A549 (cell line): ENCODE data around the gene ENTPD6. TPM values are rescaled to one million over a fixed set of nuclear protein-coding genes. Genes with fewer than 3 reads are reported as not detected.
A peak's percentile ranks its signal among the peaks of the same experiment; 100 is the strongest.

Source experiments
- BHLHE40 ChIP-seq: IDR thresholded peaks from 2 replicates; pipeline ENCODE4 v1.6.1; 2012; ENCODE audit warnings: low read depth, low read length, inconsistent platforms
- CEBPB ChIP-seq, 2 experiments: fragments of >200 bp in 1 of 2; sonication (Bioruptor Twin) in 1 of 2; formaldehyde crosslinking in 1 of 2; IDR thresholded peaks; 2 replicates each; pipeline ENCODE4 v1.6.1; 2012 to 2016
- CHD2 ChIP-seq: fragments of 150-350 bp; IDR thresholded peaks from 2 replicates; pipeline ENCODE4 v1.6.1; 2014; ENCODE audit warnings: low read length; ENCODE audit not compliant: partially characterized antibody
- CHD4 ChIP-seq: fragments of 200-600 bp; sonication (generic); IDR thresholded peaks from 2 replicates; pipeline ENCODE4 v1.6.1; 2016; ENCODE audit warnings: antibody characterized with exemption, mild to moderate bottlenecking, borderline replicate concordance
- EHMT2 ChIP-seq: fragments of 200-600 bp; sonication (generic); IDR thresholded peaks from 2 replicates; pipeline ENCODE4 v1.6.1; 2016; ENCODE audit warnings: antibody characterized with exemption, low read depth, mild to moderate bottlenecking, moderate library complexity
- EP300 ChIP-seq, 2 experiments: fragments of >200 bp; sonication (Bioruptor Twin); formaldehyde crosslinking; IDR thresholded peaks; 2 replicates in 1 of 2; 3 replicates in 1 of 2; pipeline ENCODE4 v1.6.1; 2016 to 2017
- ESRRA ChIP-seq: fragments of 150-350 bp; IDR thresholded peaks from 2 replicates; pipeline ENCODE4 v1.6.1; 2014; ENCODE audit warnings: mild to moderate bottlenecking, low read length, borderline replicate concordance
- FOSL2 ChIP-seq, 2 experiments: fragments of 450-650 bp in 1 of 2; fragments of >200 bp in 1 of 2; sonication (Bioruptor Twin) in 1 of 2; formaldehyde crosslinking; IDR thresholded peaks; 2 replicates each; pipeline versions ENCODE4 v1.5.0 to v1.6.1; 2016 to 2020; ENCODE audit warnings: mild to moderate bottlenecking in 1 of 2, moderate library complexity in 1 of 2
- GATA3 ChIP-seq: IDR thresholded peaks from 2 replicates; pipeline ENCODE4 v1.6.1; 2012; ENCODE audit warnings: borderline replicate concordance
- HOXB13 ChIP-seq: fragments of 250-450 bp; sonication (Bioruptor Pico); IDR thresholded peaks from 2 replicates; pipeline ENCODE4 v1.5.0; 2020; ENCODE audit warnings: low read depth, mild to moderate bottlenecking, moderate library complexity
- HOXB5 ChIP-seq: fragments of 250-450 bp; sonication (Bioruptor Pico); IDR thresholded peaks from 2 replicates; pipeline ENCODE4 v1.5.0; 2020; ENCODE audit warnings: mild to moderate bottlenecking, moderate library complexity
- JUNB ChIP-seq: fragments of >200 bp; sonication (Bioruptor Twin); formaldehyde crosslinking; IDR thresholded peaks from 2 replicates; pipeline ENCODE4 v1.6.1; 2016
- KDM1A ChIP-seq: fragments of 200-600 bp; sonication (generic); IDR thresholded peaks from 2 replicates; pipeline ENCODE4 v1.6.1; 2016; ENCODE audit warnings: low read depth, mild to moderate bottlenecking
- MAFK ChIP-seq: fragments of 450-650 bp; IDR thresholded peaks from 2 replicates; pipeline ENCODE4 v1.6.1; 2014; ENCODE audit not compliant: partially characterized antibody
- NFE2L2 ChIP-seq: fragments of 150-350 bp; conservative IDR thresholded peaks from 2 replicates; pipeline ENCODE4 v1.6.1; 2014; ENCODE audit warnings: low read length
- PHF8 ChIP-seq: fragments of 200-600 bp; sonication (generic); IDR thresholded peaks from 2 replicates; pipeline ENCODE4 v1.6.1; 2016; ENCODE audit warnings: low read depth, mild to moderate bottlenecking, antibody characterized with exemption, moderate library complexity, borderline replicate concordance
- POLR2A ChIP-seq: IDR thresholded peaks from 2 replicates; pipeline ENCODE4 v1.6.1; 2012; ENCODE audit warnings: mild to moderate bottlenecking, low read length
- POLR2AphosphoS2 ChIP-seq: conservative IDR thresholded peaks from 2 replicates; pipeline ENCODE4 v1.6.1; 2012; ENCODE audit warnings: low read length, improper control_type of control experiment, inconsistent platforms
- RAD21 ChIP-seq, 2 experiments: fragments of >200 bp in 1 of 2; sonication (Bioruptor Twin) in 1 of 2; formaldehyde crosslinking in 1 of 2; IDR thresholded peaks in 1 of 2; conservative IDR thresholded peaks in 1 of 2; 2 replicates in 1 of 2; 3 replicates in 1 of 2; pipeline ENCODE4 v1.6.1; 2012 to 2018; ENCODE audit warnings: inconsistent platforms in 1 of 2
- RARB ChIP-seq: fragments of 250-450 bp; sonication (Bioruptor Pico); IDR thresholded peaks from 2 replicates; pipeline ENCODE4 v1.8.0; 2021; ENCODE audit warnings: mild to moderate bottlenecking, moderate library complexity
- RNF2 ChIP-seq: fragments of 200-600 bp; sonication (generic); IDR thresholded peaks from 2 replicates; pipeline ENCODE4 v1.6.1; 2016; ENCODE audit warnings: low read depth, mild to moderate bottlenecking, antibody characterized with exemption, moderate library complexity, borderline replicate concordance
- SMC3 ChIP-seq: fragments of >200 bp; sonication (Bioruptor Twin); formaldehyde crosslinking; IDR thresholded peaks from 3 replicates; pipeline ENCODE4 v1.6.1; 2018; ENCODE audit warnings: inconsistent platforms
- SREBF2 ChIP-seq: fragments of 450-650 bp; IDR thresholded peaks from 2 replicates; pipeline ENCODE4 v1.6.1; 2014; ENCODE audit warnings: mild to moderate bottlenecking, moderate library complexity
- TFCP2L1 ChIP-seq: fragments of 250-450 bp; sonication (Bioruptor Pico); IDR thresholded peaks from 2 replicates; pipeline ENCODE4 v1.5.0; 2021; ENCODE audit warnings: mild to moderate bottlenecking
- ZC3H11A ChIP-seq: fragments of 450-650 bp; IDR thresholded peaks from 2 replicates; pipeline ENCODE4 v1.6.1; 2014; ENCODE audit warnings: antibody characterized with exemption, mild to moderate bottlenecking
- ZFP36 ChIP-seq: fragments of 450-650 bp; IDR thresholded peaks from 2 replicates; pipeline ENCODE4 v1.6.1; 2014; ENCODE audit warnings: borderline replicate concordance; ENCODE audit not compliant: partially characterized antibody
- ZSCAN20 ChIP-seq: fragments of 250-450 bp; sonication (Bioruptor Pico); IDR thresholded peaks from 2 replicates; pipeline ENCODE4 v1.8.0; 2022; ENCODE audit warnings: mild to moderate bottlenecking, moderate library complexity
- polyA plus RNA-seq, 4 experiments: library from polyadenylated mRNA; depleted of rRNA in 3 of 4; stranded (reverse); fragments of >200 nt; fragmentation: RNase III in 1 of 4; extraction: RNeasy Plus Mini Kit Qiagen cat#74134 plus additional on column Dnase treatment in 1 of 4; gene quantifications; 2 replicates in 3 of 4; 3 replicates in 1 of 4; pipeline ENCODE4 v1.2.3, GENCODE V29; 2011 to 2017
- TF ChIP-seq, protein P1 (sequence below): IDR thresholded peaks from 2 replicates; pipeline ENCODE4 v1.6.1; 2012
- TF ChIP-seq, protein P2 (sequence below): fragments of 200-600 bp; sonication (generic); IDR thresholded peaks from 2 replicates; pipeline ENCODE4 v1.6.1; 2016; ENCODE audit warnings: antibody characterized with exemption, mild to moderate bottlenecking, moderate library complexity
- TF ChIP-seq, protein P3 (sequence below): fragments of >200 bp; sonication (Bioruptor Twin); formaldehyde crosslinking; IDR thresholded peaks from 3 replicates; pipeline ENCODE4 v1.6.1; 2016
- TF ChIP-seq, protein P4 (sequence below): fragments of >200 bp; sonication (Bioruptor Twin); formaldehyde crosslinking; IDR thresholded peaks from 2 replicates; pipeline ENCODE4 v1.6.1; 2016
- TF ChIP-seq, protein P5 (sequence below): IDR thresholded peaks from 2 replicates; pipeline ENCODE4 v1.6.1; 2012; ENCODE audit warnings: low read depth, borderline replicate concordance
- TF ChIP-seq, protein P6 (sequence below): fragments of 250-450 bp; sonication (Bioruptor Pico); IDR thresholded peaks from 2 replicates; pipeline ENCODE4 v1.5.0; 2021; ENCODE audit warnings: mild to moderate bottlenecking, moderate library complexity, borderline replicate concordance

Gene ENTPD6
- polyA plus RNA-seq, 2 of the 4 experiments (the other 2 are of a cell fraction): 85.7 to 87.0 TPM

DNA sequence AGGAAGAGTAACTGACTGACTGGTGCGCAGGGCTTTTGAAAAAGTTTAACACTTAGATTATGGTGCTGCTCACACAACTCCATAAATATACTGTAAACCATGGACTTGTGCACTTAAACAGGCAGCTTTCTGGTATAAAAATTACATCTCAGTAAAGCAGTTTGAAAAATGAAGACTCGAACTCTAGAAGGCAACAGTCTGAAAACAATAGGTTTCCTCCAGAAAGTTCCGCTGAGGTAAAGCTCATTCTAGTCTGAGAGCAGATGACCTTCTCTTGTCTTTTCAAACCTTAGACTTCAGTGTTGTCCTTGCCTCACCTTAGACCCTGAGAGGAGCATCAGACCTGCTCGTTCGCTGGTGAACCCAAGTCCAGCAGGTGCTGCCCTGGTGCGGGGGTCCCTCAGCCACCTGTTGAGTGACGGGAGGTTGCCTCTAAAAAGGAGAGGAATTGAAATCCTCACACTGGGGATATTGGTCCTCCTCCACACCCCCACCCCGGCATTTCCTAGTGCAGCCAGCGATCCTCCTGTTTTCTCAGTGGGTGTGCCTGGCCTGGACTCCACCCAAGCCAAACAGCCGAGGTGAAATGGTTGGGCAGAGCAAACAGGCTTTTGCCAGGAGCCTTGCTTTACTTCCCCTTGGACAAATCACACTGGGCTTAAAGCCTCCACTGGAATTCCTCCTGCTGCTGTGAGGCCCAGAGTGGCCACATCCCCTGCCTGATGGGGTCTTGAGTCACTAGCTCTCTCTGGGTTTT is 37.7 kb downstream of the ENTPD6 start (continued):
- TF ChIP-seq RNF2 (no peak), FOSL2 (IDR thresholded peaks at IDR 0.05) (peak; percentile 32; the same call in 1 of the 2 replicates), FOSL2 (CRISPR knock-in tag; IDR thresholded peaks at IDR 0.05) (peak; percentile 39; the same call in 1 of the 2 replicates), CHD4 (no peak), SMC3 (peak; percentile 49; the same call in 2 of the 3 replicates), TFCP2L1 (CRISPR knock-in tag) (no peak), KDM1A (no peak), EP300 (IDR thresholded peaks at IDR 0.05) (peak; percentile 62 to 77; a peak in 2 of 5 replicates), ZC3H11A (no peak), ZSCAN20 (CRISPR knock-in tag) (0 out of 2 replicates have a peak, but pooled peaks have one; percentile 30), POLR2A (peak; percentile 30; the same call in 1 of the 2 replicates), JUNB (peak; percentile 58; the same call in 1 of the 2 replicates), NFE2L2 (no peak), RAD21 (conservative IDR thresholded peaks at IDR 0.05 in 1 of 2, IDR thresholded peaks at IDR 0.05 in 1 of 2) (peak; percentile 5 to 35; a peak in 1 of 5 replicates), RARB (CRISPR knock-in tag) (no peak), MAFK (no peak), CHD2 (peak; percentile 24), HOXB13 (CRISPR knock-in tag) (no peak), HOXB5 (no peak), SREBF2 (no peak), EHMT2 (no peak), PHF8 (no peak), BHLHE40 (no peak), ESRRA (peak; percentile 74; the same call in 1 of the 2 replicates), CEBPB (IDR thresholded peaks at IDR 0.05) (no peak; a peak in 1 of 4 replicates), GATA3 (peak; percentile 71), ZFP36 (no peak), POLR2AphosphoS2 (no peak)
- TF ChIP-seq, protein P1, sequence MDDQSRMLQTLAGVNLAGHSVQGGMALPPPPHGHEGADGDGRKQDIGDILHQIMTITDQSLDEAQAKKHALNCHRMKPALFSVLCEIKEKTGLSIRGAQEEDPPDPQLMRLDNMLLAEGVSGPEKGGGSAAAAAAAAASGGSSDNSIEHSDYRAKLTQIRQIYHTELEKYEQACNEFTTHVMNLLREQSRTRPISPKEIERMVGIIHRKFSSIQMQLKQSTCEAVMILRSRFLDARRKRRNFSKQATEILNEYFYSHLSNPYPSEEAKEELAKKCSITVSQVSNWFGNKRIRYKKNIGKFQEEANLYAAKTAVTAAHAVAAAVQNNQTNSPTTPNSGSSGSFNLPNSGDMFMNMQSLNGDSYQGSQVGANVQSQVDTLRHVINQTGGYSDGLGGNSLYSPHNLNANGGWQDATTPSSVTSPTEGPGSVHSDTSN: peak; percentile 66; the same call in 1 of the 2 replicates
- TF ChIP-seq, protein P2, sequence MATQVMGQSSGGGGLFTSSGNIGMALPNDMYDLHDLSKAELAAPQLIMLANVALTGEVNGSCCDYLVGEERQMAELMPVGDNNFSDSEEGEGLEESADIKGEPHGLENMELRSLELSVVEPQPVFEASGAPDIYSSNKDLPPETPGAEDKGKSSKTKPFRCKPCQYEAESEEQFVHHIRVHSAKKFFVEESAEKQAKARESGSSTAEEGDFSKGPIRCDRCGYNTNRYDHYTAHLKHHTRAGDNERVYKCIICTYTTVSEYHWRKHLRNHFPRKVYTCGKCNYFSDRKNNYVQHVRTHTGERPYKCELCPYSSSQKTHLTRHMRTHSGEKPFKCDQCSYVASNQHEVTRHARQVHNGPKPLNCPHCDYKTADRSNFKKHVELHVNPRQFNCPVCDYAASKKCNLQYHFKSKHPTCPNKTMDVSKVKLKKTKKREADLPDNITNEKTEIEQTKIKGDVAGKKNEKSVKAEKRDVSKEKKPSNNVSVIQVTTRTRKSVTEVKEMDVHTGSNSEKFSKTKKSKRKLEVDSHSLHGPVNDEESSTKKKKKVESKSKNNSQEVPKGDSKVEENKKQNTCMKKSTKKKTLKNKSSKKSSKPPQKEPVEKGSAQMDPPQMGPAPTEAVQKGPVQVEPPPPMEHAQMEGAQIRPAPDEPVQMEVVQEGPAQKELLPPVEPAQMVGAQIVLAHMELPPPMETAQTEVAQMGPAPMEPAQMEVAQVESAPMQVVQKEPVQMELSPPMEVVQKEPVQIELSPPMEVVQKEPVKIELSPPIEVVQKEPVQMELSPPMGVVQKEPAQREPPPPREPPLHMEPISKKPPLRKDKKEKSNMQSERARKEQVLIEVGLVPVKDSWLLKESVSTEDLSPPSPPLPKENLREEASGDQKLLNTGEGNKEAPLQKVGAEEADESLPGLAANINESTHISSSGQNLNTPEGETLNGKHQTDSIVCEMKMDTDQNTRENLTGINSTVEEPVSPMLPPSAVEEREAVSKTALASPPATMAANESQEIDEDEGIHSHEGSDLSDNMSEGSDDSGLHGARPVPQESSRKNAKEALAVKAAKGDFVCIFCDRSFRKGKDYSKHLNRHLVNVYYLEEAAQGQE: no peak
- TF ChIP-seq, protein P3, sequence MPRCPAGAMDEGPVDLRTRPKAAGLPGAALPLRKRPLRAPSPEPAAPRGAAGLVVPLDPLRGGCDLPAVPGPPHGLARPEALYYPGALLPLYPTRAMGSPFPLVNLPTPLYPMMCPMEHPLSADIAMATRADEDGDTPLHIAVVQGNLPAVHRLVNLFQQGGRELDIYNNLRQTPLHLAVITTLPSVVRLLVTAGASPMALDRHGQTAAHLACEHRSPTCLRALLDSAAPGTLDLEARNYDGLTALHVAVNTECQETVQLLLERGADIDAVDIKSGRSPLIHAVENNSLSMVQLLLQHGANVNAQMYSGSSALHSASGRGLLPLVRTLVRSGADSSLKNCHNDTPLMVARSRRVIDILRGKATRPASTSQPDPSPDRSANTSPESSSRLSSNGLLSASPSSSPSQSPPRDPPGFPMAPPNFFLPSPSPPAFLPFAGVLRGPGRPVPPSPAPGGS: peak; percentile 15; the same call in 1 of the 3 replicates
- TF ChIP-seq, protein P4, sequence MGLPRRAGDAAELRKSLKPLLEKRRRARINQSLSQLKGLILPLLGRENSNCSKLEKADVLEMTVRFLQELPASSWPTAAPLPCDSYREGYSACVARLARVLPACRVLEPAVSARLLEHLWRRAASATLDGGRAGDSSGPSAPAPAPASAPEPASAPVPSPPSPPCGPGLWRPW: no peak
- TF ChIP-seq, protein P5, sequence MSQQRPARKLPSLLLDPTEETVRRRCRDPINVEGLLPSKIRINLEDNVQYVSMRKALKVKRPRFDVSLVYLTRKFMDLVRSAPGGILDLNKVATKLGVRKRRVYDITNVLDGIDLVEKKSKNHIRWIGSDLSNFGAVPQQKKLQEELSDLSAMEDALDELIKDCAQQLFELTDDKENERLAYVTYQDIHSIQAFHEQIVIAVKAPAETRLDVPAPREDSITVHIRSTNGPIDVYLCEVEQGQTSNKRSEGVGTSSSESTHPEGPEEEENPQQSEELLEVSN: peak; percentile 57; the same call in 1 of the 2 replicates
- TF ChIP-seq, protein P6, sequence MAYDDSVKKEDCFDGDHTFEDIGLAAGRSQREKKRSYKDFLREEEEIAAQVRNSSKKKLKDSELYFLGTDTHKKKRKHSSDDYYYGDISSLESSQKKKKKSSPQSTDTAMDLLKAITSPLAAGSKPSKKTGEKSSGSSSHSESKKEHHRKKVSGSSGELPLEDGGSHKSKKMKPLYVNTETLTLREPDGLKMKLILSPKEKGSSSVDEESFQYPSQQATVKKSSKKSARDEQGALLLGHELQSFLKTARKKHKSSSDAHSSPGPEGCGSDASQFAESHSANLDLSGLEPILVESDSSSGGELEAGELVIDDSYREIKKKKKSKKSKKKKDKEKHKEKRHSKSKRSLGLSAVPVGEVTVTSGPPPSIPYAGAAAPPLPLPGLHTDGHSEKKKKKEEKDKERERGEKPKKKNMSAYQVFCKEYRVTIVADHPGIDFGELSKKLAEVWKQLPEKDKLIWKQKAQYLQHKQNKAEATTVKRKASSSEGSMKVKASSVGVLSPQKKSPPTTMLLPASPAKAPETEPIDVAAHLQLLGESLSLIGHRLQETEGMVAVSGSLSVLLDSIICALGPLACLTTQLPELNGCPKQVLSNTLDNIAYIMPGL (CRISPR knock-in tag): no peak
